ENCODE measurements around the gene APPBP2. TPM values are rescaled to one million over a fixed set of nuclear protein-coding genes. Genes with fewer than 3 reads are reported as not detected.
A peak's percentile ranks its signal among the peaks of the same experiment; 100 is the strongest.
"Not testable (repeated sequence)": the region's sequence is repeated elsewhere in the genome, so short reads cannot be mapped to it uniquely, and the experiment has no call there.

APPBP2 gene
- total RNA-seq, 1 experiment from 2014 or later: 15.1 TPM

DNA sequence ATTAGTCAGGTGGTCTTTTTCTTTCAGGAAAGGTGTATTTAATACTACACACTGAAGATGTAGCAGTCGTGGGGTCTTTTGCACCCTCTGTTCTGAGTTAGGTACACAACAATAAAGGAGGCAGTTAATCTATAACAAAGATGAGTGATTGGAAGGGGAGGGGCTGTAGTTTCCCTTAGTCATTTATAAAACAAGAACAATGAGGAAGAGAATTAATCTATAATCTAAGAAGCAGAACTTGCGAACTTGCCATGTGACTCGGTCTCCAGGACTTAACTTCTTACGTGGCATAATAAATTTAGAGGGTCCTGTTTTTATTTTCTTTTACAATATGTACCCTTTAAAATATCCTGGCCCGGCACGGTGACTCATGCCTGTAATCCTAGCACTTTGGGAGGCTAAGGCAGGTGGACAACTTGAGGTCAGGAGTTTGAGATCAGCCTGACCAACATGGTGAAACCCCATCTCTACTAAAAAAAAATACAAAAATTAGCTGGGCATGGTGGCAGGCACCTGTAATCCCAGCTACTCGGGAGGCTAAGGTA is 8.6 kb upstream of the APPBP2 start:
- no peak for DNase-seq (ENCODE audit: low read depth)

DNA sequence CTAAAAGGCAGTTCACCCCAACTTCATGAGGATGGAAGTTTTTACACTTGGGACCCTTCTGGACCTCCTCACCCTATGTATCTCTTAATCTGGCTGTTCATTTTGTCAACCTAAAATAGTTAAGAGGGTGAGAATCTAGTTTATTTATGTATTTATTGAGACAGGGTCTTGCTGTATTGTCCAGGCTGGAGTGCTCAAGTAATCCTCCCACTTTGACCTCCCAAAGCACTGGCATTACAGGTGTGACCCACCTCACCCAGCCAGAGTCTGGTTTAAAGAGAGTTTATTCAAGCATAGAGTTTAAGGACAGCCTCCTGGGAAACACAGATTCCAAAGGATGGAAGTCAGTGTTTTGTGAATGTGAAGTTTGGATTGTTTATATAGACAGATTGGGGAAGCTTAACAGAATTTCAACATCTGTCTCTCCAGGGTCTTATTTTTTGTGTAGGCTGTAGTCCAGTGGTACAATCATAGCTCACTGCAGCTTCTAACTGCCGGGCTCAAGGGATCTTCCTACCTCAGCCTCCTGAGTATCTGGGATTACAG is 8.0 kb upstream of the APPBP2 start:
- no peak for DNase-seq (ENCODE audit: low read depth)

DNA sequence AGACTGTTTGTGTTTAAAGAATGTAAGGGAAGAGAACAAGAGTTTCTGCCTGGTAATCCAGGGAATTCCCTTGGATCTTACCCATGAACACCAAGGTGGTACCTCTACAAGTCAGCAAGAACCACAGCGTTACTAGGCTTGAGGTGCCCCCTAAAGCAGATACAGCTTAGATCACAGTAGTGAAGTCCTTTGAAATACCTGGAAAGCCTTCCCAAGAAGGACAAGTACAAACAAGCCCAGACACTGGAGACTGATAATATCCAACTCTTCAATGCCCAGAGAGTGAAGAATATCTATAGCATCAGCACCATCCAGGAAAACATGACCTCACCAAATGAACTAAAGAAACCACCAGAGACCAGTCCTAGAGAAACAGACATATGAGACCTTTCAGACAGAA is 3.8 kb upstream of the APPBP2 start:
- DNase-seq (ENCODE audit: low read depth): no peak

DNA sequence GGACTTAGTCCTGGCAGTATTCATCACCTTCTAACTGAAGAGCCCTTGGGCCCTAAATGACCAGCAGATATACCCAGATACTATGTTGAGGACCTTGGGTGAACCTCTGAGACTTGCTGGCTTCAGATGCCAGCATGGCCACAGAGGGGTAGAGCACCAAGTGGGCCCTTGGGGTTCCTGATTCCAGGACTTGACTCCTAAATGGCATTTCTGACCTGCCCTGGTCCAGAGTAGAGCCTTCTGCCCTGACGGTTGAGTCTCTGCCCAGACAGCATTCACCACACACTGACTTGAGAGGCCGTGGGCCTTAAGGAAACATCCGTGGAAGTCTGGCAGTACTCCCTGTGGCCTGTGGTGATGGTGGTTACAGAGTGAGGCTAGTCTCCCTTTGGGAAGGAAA is 2.8 kb upstream of the APPBP2 start:
- DNase-seq (ENCODE audit: low read depth): no peak

DNA sequence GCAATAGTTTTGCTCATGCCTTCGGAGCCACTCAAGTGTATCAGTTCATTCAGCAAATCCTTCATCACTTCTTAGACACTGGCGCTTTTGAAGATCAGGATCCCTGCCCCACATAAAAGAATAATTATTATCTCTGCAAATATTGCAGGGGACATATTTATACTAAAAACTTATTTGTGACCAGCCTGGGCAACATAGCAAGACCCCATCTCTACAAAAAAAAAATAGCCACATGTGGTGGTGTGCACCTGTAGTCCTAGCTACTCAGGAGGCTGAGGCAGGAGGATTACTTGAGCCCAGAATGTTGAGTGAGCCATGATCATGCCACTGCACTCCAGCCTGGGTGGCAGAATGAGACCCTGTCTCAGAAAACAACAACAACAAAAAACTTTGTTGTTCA is 1.7 kb upstream of the APPBP2 start:
- no peak for DNase-seq (ENCODE audit: low read depth)

DNA sequence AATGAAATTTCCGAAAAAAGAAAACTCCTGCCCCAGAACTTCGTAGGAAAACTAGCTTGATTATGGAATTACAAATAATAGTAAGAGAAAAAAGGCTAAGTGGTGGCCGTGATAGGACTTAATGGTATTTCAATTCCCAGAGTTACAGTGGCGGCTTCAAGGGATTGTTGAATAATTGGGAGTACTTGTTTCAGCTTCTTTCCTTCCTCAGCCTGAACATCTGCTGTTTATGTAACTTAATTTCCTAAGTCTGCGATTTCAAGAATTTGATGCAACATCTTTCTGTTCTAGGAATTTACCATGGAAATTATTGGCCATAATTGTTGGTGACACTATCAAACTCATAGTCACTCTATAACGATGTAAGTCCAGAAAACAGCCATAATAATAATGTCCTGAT is 684 bp upstream of the APPBP2 start:
- DNase-seq (ENCODE audit: low read depth): no peak

DNA sequence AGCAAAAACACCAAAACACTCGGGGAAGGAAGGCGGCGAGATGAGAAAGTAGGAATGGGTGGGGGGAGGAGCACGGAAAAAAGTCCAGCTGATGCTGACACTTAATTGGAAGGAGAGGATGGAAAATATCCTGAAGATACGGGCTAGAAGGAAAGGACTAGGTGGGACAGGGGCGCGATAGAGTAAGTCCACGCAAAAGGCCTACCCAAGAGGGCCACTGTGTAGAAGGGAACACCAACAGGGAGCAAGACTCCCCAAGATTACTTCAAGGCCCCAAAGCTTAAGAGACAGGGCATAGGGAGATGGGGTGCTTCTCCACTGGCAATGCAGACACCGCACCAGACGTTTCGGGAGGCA is 736 bp downstream of the APPBP2 start:
- peak; percentile 7 for DNase-seq (ENCODE audit: low read depth)

DNA sequence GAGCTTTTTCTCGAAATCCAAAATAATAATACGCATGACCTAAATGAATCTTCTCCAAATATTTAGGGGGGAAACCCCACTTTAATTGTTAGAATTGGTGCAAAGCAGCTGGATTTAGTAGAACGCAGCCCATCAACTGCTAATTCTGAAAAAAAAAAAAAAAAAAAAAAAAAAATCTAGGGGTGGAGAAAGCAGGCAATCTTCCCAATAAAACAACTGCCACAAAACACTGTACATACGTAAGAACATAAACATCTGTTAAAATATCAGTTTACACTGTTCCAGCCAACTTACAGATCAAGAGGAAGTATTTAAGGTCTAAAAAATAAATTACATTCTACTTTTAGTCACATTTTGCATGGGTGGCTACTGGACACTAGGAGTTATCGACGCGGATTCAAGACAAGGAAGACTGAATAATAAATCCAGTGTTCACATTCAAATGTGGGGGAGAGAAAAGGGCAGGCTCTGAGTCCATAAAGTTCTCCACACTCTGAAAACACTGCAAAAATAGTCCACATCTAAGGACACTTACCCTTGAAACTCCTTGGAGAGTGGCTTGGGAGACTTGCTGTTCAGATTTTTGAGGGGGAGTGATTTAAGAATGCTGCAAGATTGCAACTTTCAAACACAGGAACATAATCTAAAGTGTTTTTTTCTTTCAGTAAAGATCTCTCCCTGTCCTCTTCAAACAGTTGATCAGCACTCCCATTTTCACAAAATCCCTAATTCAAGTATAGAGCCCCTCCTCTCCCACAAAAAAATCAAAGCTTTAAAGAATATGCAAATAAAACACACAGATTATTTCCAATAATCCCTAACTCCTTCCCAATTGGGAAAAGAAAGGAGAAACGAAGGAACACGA is 1.3 kb downstream of the APPBP2 start:
- no peak for DNase-seq (ENCODE audit: low read depth)

DNA sequence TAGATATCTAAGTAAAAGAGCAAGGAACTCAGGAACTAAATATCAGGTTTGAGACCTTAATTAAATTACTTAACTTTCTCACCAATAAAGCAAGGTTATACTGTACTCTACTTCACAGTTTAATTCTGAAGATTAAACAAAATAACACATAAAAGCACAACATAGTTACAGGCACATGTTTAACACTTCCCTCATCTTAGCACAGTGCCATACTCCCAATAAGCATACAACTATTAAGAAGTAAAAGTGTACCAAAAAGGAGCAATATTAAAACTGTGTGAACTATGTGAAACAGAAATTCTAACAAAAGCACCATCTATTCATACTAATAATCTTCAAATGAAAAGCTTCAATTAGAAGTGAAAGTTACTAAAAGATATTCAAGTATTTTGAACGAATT is 2.2 kb downstream of the APPBP2 start:
- no peak for DNase-seq (ENCODE audit: low read depth)

DNA sequence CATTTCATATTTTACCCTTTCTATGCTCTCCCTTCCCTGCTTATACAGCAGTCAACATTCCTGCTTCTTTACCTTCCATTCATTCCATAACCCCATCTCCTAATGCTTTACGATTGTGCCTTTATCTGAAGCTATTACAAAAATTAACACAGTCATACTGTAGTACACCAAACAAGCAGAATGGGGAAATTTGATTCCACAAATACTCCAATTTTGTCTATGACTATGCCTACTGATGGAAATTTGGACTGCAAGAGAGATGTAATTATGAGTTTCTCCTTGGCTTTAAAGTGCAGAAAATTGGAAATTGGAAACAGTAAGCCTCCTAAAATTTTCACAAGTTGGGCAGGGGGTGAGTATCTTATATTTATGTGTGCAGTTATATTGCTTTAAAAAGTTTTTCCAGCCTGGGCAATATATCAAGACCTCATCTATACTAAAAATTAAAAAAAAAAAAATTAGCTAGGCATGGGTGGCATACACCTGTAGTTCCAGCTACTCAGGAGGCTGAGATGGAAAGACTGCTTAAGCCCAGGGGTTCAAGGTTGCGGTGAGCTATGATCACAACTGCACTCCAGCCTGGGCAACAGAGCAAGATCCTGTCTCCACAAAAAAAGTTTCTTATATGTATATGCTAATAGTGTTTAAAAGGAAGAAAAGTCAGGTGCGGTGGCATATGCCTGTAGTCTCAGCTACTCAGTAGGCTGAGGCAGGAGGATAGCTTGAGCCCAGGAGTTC is 3.0 kb downstream of the APPBP2 start:
- DNase-seq (ENCODE audit: low read depth): no peak

DNA sequence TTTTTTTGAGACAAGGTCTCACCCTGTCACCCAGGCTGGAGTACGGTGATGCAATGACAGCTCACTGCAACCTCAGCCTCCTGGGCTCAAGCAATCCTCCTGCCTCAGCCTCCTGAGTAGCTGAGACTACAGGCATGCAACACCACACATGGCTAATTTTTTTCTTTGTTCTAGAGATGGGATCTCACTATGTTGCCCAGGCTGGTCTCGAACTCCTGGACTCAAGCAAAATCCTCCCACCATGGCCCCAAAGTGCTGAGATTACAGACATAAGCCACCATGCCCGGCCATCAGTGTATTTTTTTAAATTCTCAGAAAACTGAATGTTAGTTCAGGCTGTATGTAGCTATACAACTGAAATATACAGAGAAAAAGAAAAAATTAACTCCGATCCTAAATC is 6.2 kb downstream of the APPBP2 start:
- no peak for DNase-seq (ENCODE audit: low read depth)

DNA sequence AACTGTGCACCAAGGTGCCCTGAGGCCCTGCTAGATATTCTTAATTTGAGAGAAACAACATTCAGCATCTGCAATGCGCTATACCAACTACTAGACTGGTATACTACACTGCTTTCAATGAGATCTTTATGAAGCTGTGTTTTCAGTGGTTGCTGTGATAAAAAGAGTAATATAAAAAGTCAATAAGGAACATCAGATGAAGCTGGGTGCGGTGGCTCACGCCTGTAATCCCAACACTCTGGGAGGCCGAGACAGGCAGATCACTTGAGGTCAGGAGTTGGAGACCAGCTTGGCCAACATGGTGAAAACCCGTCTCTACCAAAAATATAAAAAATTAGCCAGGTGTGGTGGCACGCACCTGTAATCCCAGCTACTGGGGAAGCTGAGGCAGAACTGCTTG is 10.4 kb downstream of the APPBP2 start:
- DNase-seq (ENCODE audit: low read depth): not testable (repeated sequence)

DNA sequence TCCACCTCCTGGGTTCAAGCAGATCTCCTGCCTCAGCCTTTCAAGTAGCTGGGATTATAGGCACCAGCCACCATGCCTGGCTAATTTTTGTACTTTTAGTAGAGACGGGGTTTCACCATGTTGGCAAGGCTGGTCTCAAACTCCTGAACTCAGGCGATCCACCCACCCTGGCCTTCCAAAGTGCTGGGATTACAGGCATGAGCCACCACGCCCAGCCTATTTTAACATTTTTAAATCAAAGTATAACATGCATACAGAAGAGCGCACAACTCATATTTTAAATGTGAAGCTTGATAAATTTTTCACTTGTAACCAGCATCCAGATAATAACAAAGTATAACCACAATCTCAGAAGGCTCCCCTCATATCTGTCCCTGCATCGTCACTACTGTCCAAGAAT is 10.8 kb downstream of the APPBP2 start:
- not testable (repeated sequence) for DNase-seq (ENCODE audit: low read depth)

DNA sequence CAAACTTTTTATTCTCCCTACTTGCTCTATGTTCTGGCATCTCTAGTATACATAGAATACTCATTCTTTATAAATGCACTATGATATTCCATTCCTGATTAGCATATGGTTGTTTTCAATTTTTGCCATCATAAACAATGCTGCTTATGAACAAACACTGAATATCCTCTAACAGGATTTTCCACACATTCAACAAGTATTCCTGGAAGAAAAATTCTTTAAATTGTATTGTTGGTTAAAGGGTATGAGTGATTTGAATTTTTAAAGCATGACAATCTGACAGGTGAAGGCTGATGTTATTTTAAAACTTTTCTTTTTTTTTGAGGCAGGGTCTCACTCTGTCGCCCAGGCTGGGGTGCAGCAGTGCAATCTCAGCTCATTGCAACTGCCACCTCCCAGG is 11.5 kb downstream of the APPBP2 start:
- no peak for DNase-seq (ENCODE audit: low read depth)

DNA sequence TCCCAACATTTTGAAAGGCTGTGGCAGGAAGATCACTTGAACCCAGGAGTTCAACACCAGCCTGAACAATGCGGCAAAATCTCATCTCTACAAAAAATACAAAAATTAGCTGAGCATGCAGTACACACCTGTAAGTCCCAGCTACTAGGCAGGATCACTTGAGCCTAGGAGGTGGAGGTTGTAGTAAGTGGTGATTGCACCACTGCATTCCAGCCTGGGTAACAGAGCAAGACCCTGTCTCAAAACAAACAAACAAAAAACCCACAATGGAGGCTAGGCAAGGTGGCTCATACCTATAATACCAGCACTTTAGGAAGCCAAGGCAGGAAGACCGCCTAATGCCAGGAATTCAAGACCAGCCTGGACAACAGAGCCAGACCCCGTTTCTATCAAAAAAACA is 12.0 kb downstream of the APPBP2 start:
- no peak for DNase-seq (ENCODE audit: low read depth)

DNA sequence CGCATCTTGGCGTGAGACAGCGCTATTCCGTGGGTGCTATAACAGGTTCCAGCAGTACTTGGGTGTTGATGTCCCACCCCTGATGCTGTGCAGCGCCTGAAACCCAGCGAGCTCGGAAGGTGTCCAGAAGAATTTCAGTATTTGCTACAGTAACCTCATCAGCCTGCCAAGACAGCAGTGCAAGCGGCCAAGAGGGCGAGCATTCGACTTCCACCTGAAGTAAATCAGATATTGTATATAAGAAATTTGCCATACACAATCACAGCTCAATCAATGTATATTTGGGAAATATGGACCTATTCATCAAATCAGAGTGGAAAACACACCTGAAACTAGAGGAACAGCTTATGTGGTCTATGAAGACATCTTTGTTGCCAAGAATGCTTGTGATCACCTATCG is 13.0 kb downstream of the APPBP2 start:
- DNase-seq (ENCODE audit: low read depth): no peak

DNA sequence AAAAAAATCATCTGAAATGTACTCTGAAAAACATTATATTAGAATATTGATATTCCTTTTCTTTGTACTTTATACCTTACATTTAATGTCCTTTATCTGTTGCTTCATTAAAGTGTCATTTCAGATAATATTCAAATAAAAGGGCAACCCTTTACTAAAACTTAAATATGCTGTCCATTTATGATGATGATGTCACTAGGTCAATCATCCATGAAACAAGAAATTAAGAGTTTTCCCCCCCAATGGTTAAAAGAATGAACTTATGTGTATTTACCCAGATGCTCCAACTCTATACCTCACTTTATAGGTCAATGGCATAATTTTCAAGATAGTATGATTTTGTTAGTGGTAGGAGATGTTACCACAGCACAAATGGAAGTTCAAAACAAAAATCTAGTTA is 15.3 kb downstream of the APPBP2 start:
- DNase-seq (ENCODE audit: low read depth): no peak

DNA sequence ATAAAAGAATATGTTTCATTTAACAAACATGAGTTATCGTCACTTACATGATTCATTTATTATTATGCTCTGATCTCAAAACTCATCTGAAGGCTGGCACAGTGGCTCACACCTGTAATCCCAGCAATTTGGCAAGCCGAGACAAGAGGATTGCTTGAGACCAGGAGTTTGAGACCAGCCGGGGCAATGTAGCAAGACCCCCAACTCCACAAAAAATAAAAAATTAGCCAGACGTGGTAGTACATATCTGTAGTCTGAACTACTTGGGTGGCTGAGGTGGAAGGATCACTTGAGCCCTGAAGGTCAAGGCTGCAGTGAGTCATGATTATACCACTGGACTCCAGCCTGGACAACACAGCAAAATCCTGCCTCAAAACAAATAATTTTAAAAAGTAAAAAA is 16.0 kb downstream of the APPBP2 start:
- DNase-seq (ENCODE audit: low read depth): no peak

DNA sequence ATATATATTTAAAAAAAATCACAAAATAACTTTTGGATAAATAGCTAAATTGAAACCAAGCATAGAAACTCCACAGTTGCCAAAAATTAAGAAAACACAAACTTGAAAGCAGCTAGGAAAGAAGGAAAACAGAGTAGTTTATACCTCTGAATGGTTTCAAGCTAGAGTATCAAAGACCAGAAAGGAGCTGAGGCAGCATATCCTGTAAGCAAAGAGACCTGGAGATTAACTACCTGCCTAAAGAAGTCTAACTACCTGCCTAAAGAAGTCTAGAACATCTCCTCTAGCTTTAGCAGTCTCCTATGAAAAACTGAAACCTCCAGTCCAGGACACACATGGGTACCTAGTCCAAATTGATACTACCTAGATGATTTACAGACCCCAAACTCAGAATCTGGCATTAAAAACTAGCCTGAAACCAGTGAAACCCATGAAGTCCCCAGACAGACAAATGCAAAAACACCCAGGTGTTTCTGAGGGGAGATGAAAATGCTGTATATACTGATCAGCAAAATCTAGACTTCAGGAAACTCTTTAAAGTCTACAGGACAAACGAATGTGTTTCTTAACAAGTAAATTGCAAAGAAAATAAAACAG is 17.6 kb downstream of the APPBP2 start:
- no peak for DNase-seq (ENCODE audit: low read depth)

DNA sequence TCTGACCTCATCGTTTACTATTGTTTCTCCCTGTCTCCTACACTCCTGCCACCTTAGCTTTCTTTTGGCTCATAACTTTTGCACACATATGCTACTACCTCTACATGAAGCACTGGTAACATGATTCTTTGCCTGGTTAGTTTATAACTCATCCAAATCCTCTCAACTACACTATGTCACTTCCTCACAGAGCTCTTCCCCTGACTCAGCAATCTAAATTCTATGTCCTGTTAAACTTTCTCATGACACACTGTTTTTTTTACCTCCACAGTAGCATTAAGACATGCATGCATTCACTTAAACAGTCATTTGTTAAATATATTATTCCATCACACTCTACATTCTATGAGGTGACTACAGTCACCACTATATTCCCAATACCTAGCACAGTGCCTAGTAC is 19.7 kb downstream of the APPBP2 start:
- DNase-seq (ENCODE audit: low read depth): peak; percentile 71

DNA sequence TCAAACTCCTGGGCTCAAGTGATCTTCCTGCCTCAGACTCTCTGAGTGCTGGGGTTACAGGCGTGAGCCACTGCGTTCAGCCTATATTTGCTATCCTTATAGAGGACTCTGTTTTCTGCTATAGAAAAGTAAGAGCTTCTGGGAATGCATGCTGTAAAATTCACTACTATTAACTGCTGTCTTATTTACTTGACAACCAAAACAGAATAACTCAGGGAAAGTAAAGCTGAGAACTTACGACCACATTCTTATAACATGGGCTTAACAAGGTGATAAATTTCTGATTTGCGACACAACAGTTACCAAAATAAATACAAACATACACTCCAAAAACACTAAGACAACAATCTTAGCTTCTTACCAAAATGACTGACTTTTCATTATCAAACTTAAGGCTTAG is 23.9 kb downstream of the APPBP2 start:
- no peak for DNase-seq (ENCODE audit: low read depth)

DNA sequence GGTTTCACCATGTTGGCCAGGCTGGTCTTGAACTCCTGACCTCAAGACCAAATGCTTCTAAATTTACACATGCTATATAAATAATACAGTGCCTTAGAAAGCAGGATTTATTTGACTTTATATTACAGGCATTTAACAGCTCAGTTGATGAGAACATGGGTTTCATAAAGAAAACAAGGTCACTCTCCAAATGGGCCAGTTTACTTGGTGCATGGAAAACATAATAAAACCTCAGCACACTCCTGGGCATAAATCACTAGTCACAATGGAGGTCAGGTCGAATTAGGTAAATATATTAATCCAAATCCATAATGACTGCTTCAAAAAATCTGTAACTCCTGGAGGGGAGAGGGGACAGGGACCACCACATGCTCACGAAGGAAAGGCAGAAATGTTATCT is 24.5 kb downstream of the APPBP2 start:
- DNase-seq (ENCODE audit: low read depth): no peak

Data from Daoy (cell line).